Astrocyte of the spinal cord (primary cell): ENCODE results near the gene TGFBR3L.
A peak's percentile ranks its signal among the peaks of the same experiment; 100 is the strongest.

Experiments used
- DNase-seq: peaks from one replicate; pipeline ENCODE4 v3.0.0; 2011; ENCODE audit warnings: low read depth, low spot score
- H3K4me3 ChIP-seq: 2 replicates; pipeline ENCODE4 v1.5.1; 2011; ENCODE audit warnings: low read depth, mild to moderate bottlenecking, low read length, moderate library complexity
- CTCF ChIP-seq: IDR thresholded peaks from 2 replicates; pipeline ENCODE4 v1.5.1; 2012; ENCODE audit warnings: low read depth, mild to moderate bottlenecking, low read length, inconsistent platforms
- in situ Hi-C: cut with HindIII; loops from 2 replicates; pipeline ENCODE4 v1.10.0; 2017; ENCODE audit warnings: low sequenced_read_pairs

Gene TGFBR3L

GRCh38 chr19:7869453-7869909 is 45.1 kb upstream of the TGFBR3L start:
- TF ChIP-seq CTCF = no peak
- no peak overlapping the region for H3K4me3 ChIP-seq
- in situ Hi-C loops = no loop called here
- DNase-seq = no peak

GRCh38 chr19:7869910-7870511 is 44.6 kb upstream of the TGFBR3L start:
- no peak for TF ChIP-seq CTCF
- no peak for DNase-seq
- H3K4me3 ChIP-seq = no peak overlapping the region
- in situ Hi-C loops = no loop called here

GRCh38 chr19:7870571-7871436 is 43.8 kb upstream of the TGFBR3L start:
- in situ Hi-C loops = no loop called here
- TF ChIP-seq CTCF = no peak
- DNase-seq = peak; percentile 35
- no peak overlapping the region for H3K4me3 ChIP-seq

- in situ Hi-C loops = no loop called here
- TF ChIP-seq CTCF = no peak
- H3K4me3 ChIP-seq = peak overlapping the region; percentile 35
- peak; percentile 92 for DNase-seq
Measured at GRCh38 chr19:7871437-7872305, 43.0 kb upstream of the TGFBR3L start.

- in situ Hi-C loops = no loop called here
- no peak overlapping the region for H3K4me3 ChIP-seq
- DNase-seq = no peak
- no peak for TF ChIP-seq CTCF
Measured at GRCh38 chr19:7872306-7873204, 42.1 kb upstream of the TGFBR3L start.
